IMR-90 (cell line): ENCODE measurements around the gene AFG1L. TPM values are rescaled to one million over a fixed set of nuclear protein-coding genes. Genes with fewer than 3 reads are reported as not detected.

Experiments
- ATAC-seq: fragments of 200-7000 bp; cut with Tn5 transposase; 2 replicates; pipeline ENCODE4 v1.9.1; 2020; ENCODE audit warnings: low read depth, mild to moderate bottlenecking, moderate library complexity
- BruUV-seq: library from RNA; stranded (reverse); fragments of 400-500 nt; replicated peaks from 2 replicates; lab custom pipeline; 2021; lab: Mats Ljungman, UMichigan
- CTCF ChIA-PET: fragments of 300-600 bp; formaldehyde crosslinking; extraction: SDS; loops from one replicate; lab custom pipeline; 2021; ENCODE audit warnings: antibody characterized with exemption; lab: Yijun Ruan, JAX
- POLR2A ChIA-PET: fragments of 300-600 bp; sonication (Branson Sonifier 250); formaldehyde crosslinking; loops from one replicate; lab custom pipeline; 2022; ENCODE audit warnings: antibody characterized with exemption; ENCODE audit not compliant: unreplicated experiment; lab: Charles Lee
- DNase-seq: peaks from one replicate; pipeline ENCODE4 v3.0.0; 2013
- H2AFZ ChIP-seq: replicated peaks from 2 replicates; pipeline ENCODE3; 2013; ENCODE audit warnings: low read length, mild to moderate bottlenecking; ENCODE audit not compliant: poor library complexity
- H2AK5ac ChIP-seq: 2 replicates; pipeline ENCODE4 v1.6.1; 2013; ENCODE audit warnings: low read depth, low read length, inconsistent platforms
- H2AK9ac ChIP-seq: replicated peaks from 2 replicates; pipeline ENCODE3; 2013; ENCODE audit warnings: mild to moderate bottlenecking, low read depth, low read length, moderate library complexity; ENCODE audit not compliant: poor library complexity
- H2BK120ac ChIP-seq: 2 replicates; pipeline ENCODE4 v1.6.1; 2013; ENCODE audit warnings: low read depth, low read length, inconsistent platforms
- H2BK15ac ChIP-seq: 3 replicates; pipeline ENCODE4 v1.6.1; 2013; ENCODE audit warnings: low read depth, low read length, inconsistent platforms
- H2BK20ac ChIP-seq: 2 replicates; pipeline ENCODE4 v1.6.1; 2013; ENCODE audit warnings: low read depth, mild to moderate bottlenecking, inconsistent platforms, low read length, moderate library complexity
- H2BK5ac ChIP-seq: 2 replicates; pipeline ENCODE4 v1.6.1; 2013; ENCODE audit warnings: mild to moderate bottlenecking, low read depth, low read length, inconsistent platforms; ENCODE audit not compliant: poor library complexity, severe bottlenecking
- H3K14ac ChIP-seq: replicated peaks from 2 replicates; pipeline ENCODE4 v1.6.1; 2013; ENCODE audit warnings: low read depth, low read length, inconsistent platforms
- H3K18ac ChIP-seq: 2 replicates; pipeline ENCODE4 v1.6.1; 2013; ENCODE audit warnings: low read depth, low read length, control low read depth
- H3K23ac ChIP-seq: 2 replicates; pipeline ENCODE4 v1.6.1; 2013; ENCODE audit warnings: low read depth, low read length, inconsistent platforms
- H3K27ac ChIP-seq: 2 replicates; pipeline ENCODE4 v1.5.1; 2013; ENCODE audit warnings: mild to moderate bottlenecking, control low read depth, low read length; ENCODE audit not compliant: insufficient read depth
- H3K27me3 ChIP-seq: 2 replicates; pipeline ENCODE4 v1.6.1; 2013; ENCODE audit warnings: low read length; ENCODE audit not compliant: control insufficient read depth, insufficient read depth
- H3K36me3 ChIP-seq: 2 replicates; pipeline ENCODE4 v1.6.1; 2013; ENCODE audit warnings: low read length, mixed read lengths; ENCODE audit not compliant: control insufficient read depth, insufficient read depth
- H3K4ac ChIP-seq: 2 replicates; pipeline ENCODE4 v1.6.1; 2013; ENCODE audit warnings: low read depth, low read length, inconsistent platforms
- H3K4me1 ChIP-seq: 2 replicates; pipeline ENCODE4 v1.6.1; 2013; ENCODE audit warnings: low read length, mixed read lengths; ENCODE audit not compliant: control insufficient read depth, insufficient read depth
- H3K4me2 ChIP-seq: 2 replicates; pipeline ENCODE4 v1.6.1; 2013; ENCODE audit warnings: low read depth, mild to moderate bottlenecking, control low read depth, low read length, moderate library complexity
- H3K4me3 ChIP-seq: 2 replicates; pipeline ENCODE4 v1.5.1; 2013; ENCODE audit warnings: low read depth, mild to moderate bottlenecking, control low read depth, low read length, moderate library complexity; ENCODE audit not compliant: insufficient read depth
- H3K56ac ChIP-seq: 2 replicates; pipeline ENCODE4 v1.6.1; 2013; ENCODE audit warnings: low read length, inconsistent platforms; ENCODE audit not compliant: insufficient read depth; ENCODE audit errors: extremely low read depth
- H3K79me1 ChIP-seq, 2 experiments: 2 replicates each; pipeline ENCODE4 v1.6.1; 2013; ENCODE audit warnings: low read length in 2 of 2, inconsistent platforms in 1 of 2, low read depth in 1 of 2
- H3K9ac ChIP-seq: 2 replicates; pipeline ENCODE4 v1.6.1; 2013; ENCODE audit warnings: low read depth, low read length, control low read depth
- H3K9me1 ChIP-seq: 2 replicates; pipeline ENCODE4 v1.6.1; 2013; ENCODE audit warnings: low read length, inconsistent platforms; ENCODE audit not compliant: insufficient read depth
- H3K9me3 ChIP-seq: 2 replicates; pipeline ENCODE4 v1.6.1; 2013; ENCODE audit warnings: low read length; ENCODE audit not compliant: control insufficient read depth, insufficient read depth
- H4K20me1 ChIP-seq: 2 replicates; pipeline ENCODE4 v1.6.1; 2013; ENCODE audit warnings: low read length, inconsistent platforms; ENCODE audit not compliant: insufficient read depth
- H4K5ac ChIP-seq: 2 replicates; pipeline ENCODE4 v1.6.1; 2013; ENCODE audit warnings: mild to moderate bottlenecking, low read depth, low read length, control low read depth
- H4K8ac ChIP-seq, 2 experiments: 2 replicates each; pipeline ENCODE4 v1.6.1; 2013; ENCODE audit warnings: low read depth in 2 of 2, low read length in 2 of 2, control low read depth in 1 of 2, inconsistent platforms in 1 of 2
- H4K91ac ChIP-seq: 2 replicates; pipeline ENCODE4 v1.6.1; 2013; ENCODE audit warnings: low read depth, low read length, inconsistent platforms; ENCODE audit not compliant: insufficient read depth
- BHLHE40 ChIP-seq: fragments of 150-350 bp; IDR thresholded peaks from 2 replicates; pipeline ENCODE4 v1.6.1; 2016; ENCODE audit warnings: mild to moderate bottlenecking, low read depth, low read length
- CEBPB ChIP-seq: IDR thresholded peaks from 2 replicates; pipeline ENCODE4 v1.6.1; 2012; ENCODE audit warnings: low read depth, low read length, improper control_type of control experiment
- CHD1 ChIP-seq: IDR thresholded peaks from 2 replicates; pipeline ENCODE4 v1.6.1; 2012; ENCODE audit warnings: low read depth, low read length, improper control_type of control experiment
- FOS ChIP-seq: fragments of 150-350 bp; IDR thresholded peaks from 2 replicates; pipeline ENCODE4 v1.6.1; 2016; ENCODE audit warnings: low read depth, low read length
- MAFK ChIP-seq: IDR thresholded peaks from 2 replicates; pipeline ENCODE4 v1.6.1; 2012; ENCODE audit warnings: low read depth, low read length, improper control_type of control experiment
- MAZ ChIP-seq: IDR thresholded peaks from 2 replicates; pipeline ENCODE4 v1.6.1; 2012; ENCODE audit warnings: low read depth, mild to moderate bottlenecking, low read length, improper control_type of control experiment, moderate library complexity, borderline replicate concordance
- MXI1 ChIP-seq: IDR thresholded peaks from 2 replicates; pipeline ENCODE4 v1.6.1; 2012; ENCODE audit warnings: low read depth, mild to moderate bottlenecking, low read length, moderate library complexity, borderline replicate concordance
- NFE2L2 ChIP-seq: fragments of 150-350 bp; IDR thresholded peaks from 2 replicates; pipeline ENCODE4 v1.6.1; 2016; ENCODE audit warnings: low read depth, mild to moderate bottlenecking, low read length
- POLR2A ChIP-seq: IDR thresholded peaks from 2 replicates; pipeline ENCODE4 v1.6.1; 2012; ENCODE audit warnings: mild to moderate bottlenecking, low read depth, low read length
- RAD21 ChIP-seq: IDR thresholded peaks from 2 replicates; pipeline ENCODE4 v1.6.1; 2012; ENCODE audit warnings: low read length, improper control_type of control experiment
- RCOR1 ChIP-seq: IDR thresholded peaks from 2 replicates; pipeline ENCODE4 v1.6.1; 2012; ENCODE audit warnings: mild to moderate bottlenecking, low read length, improper control_type of control experiment; ENCODE audit not compliant: insufficient replicate concordance
- RFX5 ChIP-seq: IDR thresholded peaks from 2 replicates; pipeline ENCODE4 v1.8.0; 2012; ENCODE audit warnings: low read depth, mild to moderate bottlenecking, low read length, moderate library complexity
- SMC3 ChIP-seq: fragments of 150-350 bp; IDR thresholded peaks from 2 replicates; pipeline ENCODE4 v1.6.1; 2016; ENCODE audit warnings: low read depth, mild to moderate bottlenecking, antibody characterized with exemption, low read length, moderate library complexity
- WGBS, 2 experiments: methylation state at CpG; one replicate each; pipeline versions ENCODE4 v1.1.5 to v1.1.7; 2013; ENCODE audit warnings: missing lambda C conversion rate in 2 of 2; ENCODE audit not compliant: insufficient read length in 1 of 2; ENCODE audit errors: extremely low coverage in 2 of 2; 5-methylcytosine and 5-hydroxymethylcytosine counted together
- dilution Hi-C: fragments of 300-500 bp; cut with HindIII; formaldehyde crosslinking; loops from one replicate; pipeline ENCODE4 v1.14.3; 2018; ENCODE audit warnings: low sequenced_read_pairs; ENCODE audit not compliant: unreplicated experiment
- in situ Hi-C: fragments of 300-500 bp; cut with MboI; formaldehyde crosslinking; loops from 3 replicates; pipeline ENCODE4 v1.14.3; 2019; ENCODE audit warnings: low sequenced_read_pairs, inconsistent platforms, mixed read lengths
- intact Hi-C: fragments of 100-400 bp; cut with micrococcal nuclease; formaldehyde crosslinking; loops from 2 replicates; pipeline ENCODE4 v1.10.0; 2022
- polyA plus RNA-seq, 3 experiments: library from polyadenylated mRNA; depleted of rRNA; stranded (reverse); fragments of >200 nt; gene quantifications; 2 replicates each; pipeline ENCODE4 v1.2.3, GENCODE V29; 2012; ENCODE audit warnings: low replicate concordance in 1 of 3
- total RNA-seq: library from RNA; depleted of rRNA; stranded (reverse); fragments of >200 nt; gene quantifications from 2 replicates; pipeline ENCODE4 v1.2.3, GENCODE V29; 2012
- TF ChIP-seq, protein P1 (sequence below): fragments of 150-350 bp; IDR thresholded peaks from 2 replicates; pipeline ENCODE4 v1.6.1; 2016; ENCODE audit warnings: low read depth, mild to moderate bottlenecking, low read length, moderate library complexity, borderline replicate concordance
- TF ChIP-seq, protein P2 (sequence below): conservative IDR thresholded peaks from 2 replicates; pipeline ENCODE4 v1.5.1; 2012; ENCODE audit warnings: mild to moderate bottlenecking, low read depth, low read length, improper control_type of control experiment
- TF ChIP-seq, protein P3 (sequence below): fragments of 150-350 bp; IDR thresholded peaks from 2 replicates; pipeline ENCODE4 v1.6.1; 2017; ENCODE audit warnings: mild to moderate bottlenecking, antibody characterized with exemption, low read length, low read depth

AFG1L gene
- total and polyA plus RNA-seq, 2 of the 4 experiments (the other 2 are of a cell fraction): 1.0 to 2.0 TPM

DNA sequence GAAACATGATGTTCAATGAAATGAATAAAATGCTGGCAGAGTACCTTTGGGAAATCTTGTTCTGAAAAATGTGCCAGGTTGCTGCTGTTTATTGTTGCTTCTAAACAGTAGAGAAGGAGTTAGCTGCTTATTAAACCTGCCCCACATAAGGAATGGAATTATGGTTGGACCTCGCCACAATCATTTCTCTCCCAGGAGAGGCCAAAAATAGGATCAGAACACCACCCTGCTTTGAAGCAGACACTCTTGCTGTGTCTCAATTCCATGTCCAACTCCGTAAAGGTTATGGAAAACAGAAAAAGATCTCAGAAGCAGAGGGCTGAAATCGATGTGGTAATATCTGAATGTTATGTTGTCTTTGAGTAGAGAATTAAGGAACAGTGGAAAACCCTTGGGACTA is 27.9 kb downstream of the AFG1L start:
- dilution Hi-C loops: no loop called here
- no peaks in the 10 kb centered on the region for H4K20me1 ChIP-seq
- peaks cover 2% of the 10 kb centered on the region; the same call in 1 of the 2 replicates for H3K4me1 ChIP-seq
- no peak overlapping the region for H3K9ac ChIP-seq
- no peak overlapping the region for H3K4ac ChIP-seq
- H3K9me3 ChIP-seq: no peaks in the 10 kb centered on the region
- H3K14ac ChIP-seq: no peak overlapping the region
- no peaks in the 10 kb centered on the region for H3K27me3 ChIP-seq
- intact Hi-C loops: no loop called here
- DNase-seq: no peak
- ATAC-seq: no peak
- H3K79me1 ChIP-seq: no peaks in the 10 kb centered on the region
- H3K18ac ChIP-seq: no peak overlapping the region
- ChIA-PET CTCF (interaction anchor here (1.2 kb wide), 1 partner anchor 20 kb away, joined by 3 read pairs; no protein-coding TSS in a partner anchor), POLR2A (no interaction called here)
- no peak overlapping the region for H4K8ac ChIP-seq
- in situ Hi-C loops: no loop called here
- H3K4me3 ChIP-seq: no peak overlapping the region
- H2BK5ac ChIP-seq: no peak overlapping the region
- H2BK20ac ChIP-seq: no peak overlapping the region
- 100% methylated on average over 1 of the region's 3 CpGs; no CpG with 5 or more reads in 1 of the 2 experiments for WGBS, 2 experiments
- no peak overlapping the region for H4K91ac ChIP-seq
- H2BK120ac ChIP-seq: no peak overlapping the region
- H2AFZ ChIP-seq: no peak overlapping the region
- TF ChIP-seq POLR2A: no peak
- TF ChIP-seq RAD21: no peak
- no peak for TF ChIP-seq RCOR1
- TF ChIP-seq FOS: no peak
- TF ChIP-seq, protein P1, sequence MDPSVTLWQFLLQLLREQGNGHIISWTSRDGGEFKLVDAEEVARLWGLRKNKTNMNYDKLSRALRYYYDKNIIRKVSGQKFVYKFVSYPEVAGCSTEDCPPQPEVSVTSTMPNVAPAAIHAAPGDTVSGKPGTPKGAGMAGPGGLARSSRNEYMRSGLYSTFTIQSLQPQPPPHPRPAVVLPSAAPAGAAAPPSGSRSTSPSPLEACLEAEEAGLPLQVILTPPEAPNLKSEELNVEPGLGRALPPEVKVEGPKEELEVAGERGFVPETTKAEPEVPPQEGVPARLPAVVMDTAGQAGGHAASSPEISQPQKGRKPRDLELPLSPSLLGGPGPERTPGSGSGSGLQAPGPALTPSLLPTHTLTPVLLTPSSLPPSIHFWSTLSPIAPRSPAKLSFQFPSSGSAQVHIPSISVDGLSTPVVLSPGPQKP: no peak
- no peak for TF ChIP-seq BHLHE40
- TF ChIP-seq RFX5: no peak
- TF ChIP-seq NFE2L2: no peak
- TF ChIP-seq MAZ: no peak
- TF ChIP-seq SMC3: no peak
- no peak for TF ChIP-seq MXI1
- no peak for TF ChIP-seq CHD1
- TF ChIP-seq, protein P2, sequence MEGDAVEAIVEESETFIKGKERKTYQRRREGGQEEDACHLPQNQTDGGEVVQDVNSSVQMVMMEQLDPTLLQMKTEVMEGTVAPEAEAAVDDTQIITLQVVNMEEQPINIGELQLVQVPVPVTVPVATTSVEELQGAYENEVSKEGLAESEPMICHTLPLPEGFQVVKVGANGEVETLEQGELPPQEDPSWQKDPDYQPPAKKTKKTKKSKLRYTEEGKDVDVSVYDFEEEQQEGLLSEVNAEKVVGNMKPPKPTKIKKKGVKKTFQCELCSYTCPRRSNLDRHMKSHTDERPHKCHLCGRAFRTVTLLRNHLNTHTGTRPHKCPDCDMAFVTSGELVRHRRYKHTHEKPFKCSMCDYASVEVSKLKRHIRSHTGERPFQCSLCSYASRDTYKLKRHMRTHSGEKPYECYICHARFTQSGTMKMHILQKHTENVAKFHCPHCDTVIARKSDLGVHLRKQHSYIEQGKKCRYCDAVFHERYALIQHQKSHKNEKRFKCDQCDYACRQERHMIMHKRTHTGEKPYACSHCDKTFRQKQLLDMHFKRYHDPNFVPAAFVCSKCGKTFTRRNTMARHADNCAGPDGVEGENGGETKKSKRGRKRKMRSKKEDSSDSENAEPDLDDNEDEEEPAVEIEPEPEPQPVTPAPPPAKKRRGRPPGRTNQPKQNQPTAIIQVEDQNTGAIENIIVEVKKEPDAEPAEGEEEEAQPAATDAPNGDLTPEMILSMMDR: no peak
- TF ChIP-seq, protein P3, sequence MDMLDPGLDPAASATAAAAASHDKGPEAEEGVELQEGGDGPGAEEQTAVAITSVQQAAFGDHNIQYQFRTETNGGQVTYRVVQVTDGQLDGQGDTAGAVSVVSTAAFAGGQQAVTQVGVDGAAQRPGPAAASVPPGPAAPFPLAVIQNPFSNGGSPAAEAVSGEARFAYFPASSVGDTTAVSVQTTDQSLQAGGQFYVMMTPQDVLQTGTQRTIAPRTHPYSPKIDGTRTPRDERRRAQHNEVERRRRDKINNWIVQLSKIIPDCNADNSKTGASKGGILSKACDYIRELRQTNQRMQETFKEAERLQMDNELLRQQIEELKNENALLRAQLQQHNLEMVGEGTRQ: no peak
- TF ChIP-seq MAFK: no peak
- no peak for TF ChIP-seq CEBPB
- H2BK15ac ChIP-seq: no peak overlapping the region
- H2AK5ac ChIP-seq: no peak overlapping the region
- no TSS peak for BruUV-seq
- H3K27ac ChIP-seq: no peak overlapping the region
- H3K4me2 ChIP-seq: no peak overlapping the region
- no peaks in the 10 kb centered on the region; the same call in 1 of the 2 replicates for H3K36me3 ChIP-seq
- H3K56ac ChIP-seq: no peak overlapping the region
- no peak overlapping the region for H3K23ac ChIP-seq
- no peak overlapping the region for H2AK9ac ChIP-seq
- no peak overlapping the region for H4K5ac ChIP-seq
- H3K9me1 ChIP-seq: no peaks in the 10 kb centered on the region
